Hematopoietic multipotent progenitor cell treated with erythropoietin and hydrocortisone succinate and interleukin-3 and kit ligand, for 15 days (in vitro differentiated cells): ENCODE results near the gene KLHL4.
"Not testable (repeated sequence)": the region's sequence is repeated elsewhere in the genome, so short reads cannot be mapped to it uniquely, and the experiment has no call there.

Source experiments
- DNase-seq: peaks from one replicate; pipeline ENCODE4 v3.0.0-alpha.2; 2015; ENCODE audit warnings: low spot score

The KLHL4 gene, protein sequence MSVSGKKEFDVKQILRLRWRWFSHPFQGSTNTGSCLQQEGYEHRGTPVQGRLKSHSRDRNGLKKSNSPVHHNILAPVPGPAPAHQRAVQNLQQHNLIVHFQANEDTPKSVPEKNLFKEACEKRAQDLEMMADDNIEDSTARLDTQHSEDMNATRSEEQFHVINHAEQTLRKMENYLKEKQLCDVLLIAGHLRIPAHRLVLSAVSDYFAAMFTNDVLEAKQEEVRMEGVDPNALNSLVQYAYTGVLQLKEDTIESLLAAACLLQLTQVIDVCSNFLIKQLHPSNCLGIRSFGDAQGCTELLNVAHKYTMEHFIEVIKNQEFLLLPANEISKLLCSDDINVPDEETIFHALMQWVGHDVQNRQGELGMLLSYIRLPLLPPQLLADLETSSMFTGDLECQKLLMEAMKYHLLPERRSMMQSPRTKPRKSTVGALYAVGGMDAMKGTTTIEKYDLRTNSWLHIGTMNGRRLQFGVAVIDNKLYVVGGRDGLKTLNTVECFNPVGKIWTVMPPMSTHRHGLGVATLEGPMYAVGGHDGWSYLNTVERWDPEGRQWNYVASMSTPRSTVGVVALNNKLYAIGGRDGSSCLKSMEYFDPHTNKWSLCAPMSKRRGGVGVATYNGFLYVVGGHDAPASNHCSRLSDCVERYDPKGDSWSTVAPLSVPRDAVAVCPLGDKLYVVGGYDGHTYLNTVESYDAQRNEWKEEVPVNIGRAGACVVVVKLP

DNA sequence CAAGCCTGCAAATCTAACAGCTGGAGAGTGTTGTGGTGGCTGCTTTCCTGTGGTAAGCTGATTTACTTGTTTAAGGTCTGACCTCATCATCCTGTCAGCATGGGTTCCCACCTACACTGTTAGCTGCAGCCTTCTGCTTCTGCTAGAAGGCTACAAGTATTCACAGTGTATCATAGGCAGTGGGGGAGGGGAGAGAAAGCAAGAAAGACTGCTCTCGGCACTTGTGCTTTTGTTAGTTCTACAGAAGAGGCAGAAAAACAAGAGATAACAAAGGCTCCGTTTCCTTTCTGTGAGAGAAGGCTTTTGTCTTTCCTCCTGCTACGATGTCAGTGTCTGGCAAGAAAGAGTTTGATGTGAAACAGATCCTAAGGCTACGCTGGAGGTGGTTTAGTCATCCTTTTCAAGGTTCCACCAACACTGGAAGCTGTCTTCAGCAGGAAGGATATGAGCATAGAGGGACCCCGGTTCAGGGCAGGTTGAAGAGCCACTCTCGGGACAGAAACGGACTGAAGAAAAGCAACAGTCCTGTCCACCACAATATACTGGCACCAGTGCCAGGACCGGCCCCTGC, at the start of gene KLHL4:
TSS of gene KLHL4 (plus strand) at position 232 of the 571 bp plus-strand sequence. CDS start at position 324, 92 bp downstream.
- DNase-seq, result no peak

DNA sequence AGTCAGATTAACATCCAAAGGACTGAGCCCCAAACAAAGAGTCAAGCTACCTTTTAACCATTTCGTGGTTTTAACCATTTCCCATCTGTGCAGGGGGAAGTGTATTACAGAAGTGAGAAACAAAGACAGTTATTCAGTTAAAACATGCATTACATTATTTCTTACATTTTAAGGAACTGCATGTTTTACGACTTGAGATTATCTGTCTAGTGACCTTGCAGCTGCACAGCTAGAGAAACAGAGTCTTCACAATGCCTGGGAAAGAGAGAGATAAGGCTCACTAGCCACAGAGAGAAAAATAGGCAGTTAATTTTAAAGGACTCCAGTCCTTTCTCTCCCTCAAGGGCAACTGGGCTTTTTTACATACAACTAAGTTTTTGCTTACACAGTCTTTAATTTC, 48.7 kb upstream of the KLHL4 start:
- no peak for DNase-seq

DNA sequence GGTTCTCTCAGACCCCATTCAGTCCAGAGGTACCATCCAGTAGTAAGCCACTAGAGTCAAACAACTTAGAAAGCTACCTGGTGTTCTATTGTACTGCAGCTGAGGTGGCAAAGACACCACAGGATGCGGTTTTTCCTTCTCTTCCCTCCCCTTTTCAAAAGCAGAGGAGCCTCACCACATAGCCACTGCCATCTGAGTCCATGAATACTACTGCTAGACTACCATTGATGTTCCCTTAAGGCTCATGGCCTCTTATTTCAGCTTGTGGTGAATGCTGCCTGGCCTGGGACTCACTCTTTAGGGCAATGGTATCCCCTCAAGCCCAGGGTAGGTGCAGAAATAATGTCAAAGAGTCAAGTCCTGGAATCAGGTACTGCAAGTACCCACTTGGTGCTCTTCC, 41.8 kb upstream of the KLHL4 start:
- no peak for DNase-seq

DNA sequence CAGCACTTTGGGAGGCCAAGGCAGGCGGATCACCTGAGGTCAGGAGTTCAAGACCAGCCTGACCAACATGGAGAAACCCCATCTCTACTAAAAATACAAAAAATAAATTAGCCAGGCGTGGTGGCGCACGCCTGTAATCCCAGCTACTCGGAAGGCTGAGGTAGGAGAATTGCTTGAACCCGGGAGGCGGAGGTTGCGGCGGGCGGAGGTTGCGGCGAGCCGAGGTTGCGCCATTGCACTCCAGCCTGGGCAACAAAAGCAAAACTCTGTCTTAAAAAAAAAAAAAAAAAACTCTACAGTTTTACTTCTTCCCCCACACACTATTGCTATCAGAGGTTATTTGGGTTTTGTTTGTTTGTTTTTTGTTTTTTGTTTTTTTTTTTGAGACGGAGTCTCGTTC, 38.9 kb upstream of the KLHL4 start:
- not testable (repeated sequence) for DNase-seq

DNA sequence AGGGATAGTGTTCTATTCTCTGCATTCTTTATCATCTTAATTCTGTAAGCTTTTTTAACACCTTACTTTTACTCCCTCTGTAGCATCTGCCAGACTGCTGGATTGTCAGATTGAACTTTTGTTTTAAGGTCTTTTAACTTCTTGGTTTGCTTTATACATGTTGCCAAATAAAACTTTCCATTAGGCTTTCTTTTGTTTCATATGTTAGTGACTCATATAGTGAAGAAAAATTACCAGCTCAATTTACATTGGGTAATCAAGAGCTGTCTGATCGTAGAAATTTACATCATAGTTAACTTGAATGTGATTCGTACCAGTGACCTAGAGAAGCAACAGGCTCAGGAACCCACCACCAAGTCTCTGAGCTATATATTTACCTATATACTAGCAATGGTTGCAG, 28.5 kb upstream of the KLHL4 start:
- no peak for DNase-seq

DNA sequence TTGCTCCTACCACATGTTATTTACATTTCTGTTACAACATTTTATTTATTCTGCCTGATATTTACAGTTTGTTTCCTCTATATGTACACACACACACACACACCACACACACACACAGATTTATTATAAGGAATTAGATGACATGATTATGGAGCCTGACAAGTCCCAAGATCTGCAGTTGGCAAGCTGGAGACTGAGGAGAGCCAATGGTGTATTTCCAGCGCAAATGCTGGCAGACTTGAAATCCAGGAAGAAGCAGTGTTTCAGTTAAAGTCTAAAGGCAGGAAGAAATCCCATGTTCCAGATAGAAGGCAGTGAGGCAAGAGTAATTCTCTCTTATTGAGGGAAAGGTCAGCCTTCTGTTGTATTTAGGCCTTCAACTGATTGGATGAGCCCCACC, 1.8 kb upstream of the KLHL4 start:
- DNase-seq, result no peak

DNA sequence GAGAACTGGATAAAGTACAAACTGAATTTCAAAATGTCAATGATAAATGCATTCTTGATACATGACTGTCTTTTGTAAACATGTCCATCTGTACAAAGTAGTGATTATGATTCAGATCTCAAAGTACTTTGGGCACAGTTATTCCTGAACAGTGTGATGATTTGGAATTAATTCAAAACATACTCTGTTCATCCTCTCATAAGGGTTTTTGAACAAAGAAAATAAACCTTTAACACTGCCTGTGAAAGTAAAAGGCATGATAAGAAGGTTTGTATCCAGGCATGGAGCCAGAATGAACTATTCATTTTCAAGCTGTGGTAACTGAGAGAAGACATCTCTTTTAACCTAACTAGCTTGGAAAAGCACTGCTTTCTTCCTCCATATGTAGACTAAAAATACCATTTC, 883 bp upstream of the KLHL4 start:
- no peak for DNase-seq

DNA sequence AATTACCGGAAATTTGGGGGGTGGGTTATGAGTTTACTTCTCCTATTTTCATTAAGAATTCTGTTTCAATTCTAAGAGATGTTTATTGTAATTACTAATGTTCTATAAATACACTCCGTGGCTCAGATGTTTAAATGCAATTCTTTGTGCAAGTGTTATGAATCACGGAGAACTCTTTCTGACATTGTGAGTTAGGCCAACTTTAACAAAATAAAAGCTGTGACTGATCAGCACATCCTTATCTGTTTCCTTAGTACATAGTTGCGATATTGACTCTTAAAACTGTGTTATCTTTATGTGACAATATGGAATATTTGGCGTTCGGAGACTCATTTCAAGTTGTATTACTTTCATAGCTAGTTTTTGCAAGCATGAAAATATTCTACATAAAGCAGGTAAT, 902 bp downstream of the KLHL4 start:
- no peak for DNase-seq

DNA sequence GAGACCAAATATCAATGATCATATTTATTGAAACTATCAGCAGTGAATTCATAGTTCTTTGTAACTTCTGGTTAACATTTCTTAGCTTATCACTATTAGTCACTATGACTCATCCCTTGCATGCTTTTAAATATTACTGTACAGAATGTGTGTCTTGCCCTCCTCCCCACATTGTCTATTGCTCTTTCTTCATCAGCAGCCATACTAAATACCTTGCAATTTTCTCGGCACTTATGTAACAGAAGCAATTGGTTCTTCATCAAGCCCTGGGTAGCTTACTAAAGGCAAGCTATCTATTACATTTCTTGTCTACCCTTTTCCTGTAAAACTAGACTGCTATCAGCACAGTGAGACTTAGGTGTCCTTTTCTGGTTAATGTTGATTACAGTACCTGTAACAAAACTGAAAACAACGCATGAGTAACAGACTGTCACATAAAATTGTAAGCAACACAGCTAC, 8.2 kb downstream of the KLHL4 start:
- DNase-seq, result no peak

DNA sequence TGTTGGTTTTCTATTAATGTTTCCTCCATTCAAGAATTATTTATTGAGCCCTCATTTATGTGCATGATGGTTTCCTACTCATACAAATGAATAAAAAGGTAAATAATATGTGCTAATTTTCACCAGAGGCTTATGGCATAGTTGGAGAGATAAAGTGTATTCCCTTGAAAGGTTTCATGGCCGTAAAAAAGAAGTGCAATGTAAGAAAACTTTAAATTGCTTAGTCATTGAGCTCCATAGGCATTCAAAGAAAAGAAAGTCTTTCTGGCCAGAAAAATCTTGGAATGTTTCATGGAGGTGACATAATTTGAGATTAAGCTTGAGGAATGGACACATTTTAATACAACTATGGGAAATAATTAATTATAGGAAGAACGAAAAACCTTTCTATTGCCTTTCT, 8.7 kb downstream of the KLHL4 start:
- DNase-seq, result no peak

DNA sequence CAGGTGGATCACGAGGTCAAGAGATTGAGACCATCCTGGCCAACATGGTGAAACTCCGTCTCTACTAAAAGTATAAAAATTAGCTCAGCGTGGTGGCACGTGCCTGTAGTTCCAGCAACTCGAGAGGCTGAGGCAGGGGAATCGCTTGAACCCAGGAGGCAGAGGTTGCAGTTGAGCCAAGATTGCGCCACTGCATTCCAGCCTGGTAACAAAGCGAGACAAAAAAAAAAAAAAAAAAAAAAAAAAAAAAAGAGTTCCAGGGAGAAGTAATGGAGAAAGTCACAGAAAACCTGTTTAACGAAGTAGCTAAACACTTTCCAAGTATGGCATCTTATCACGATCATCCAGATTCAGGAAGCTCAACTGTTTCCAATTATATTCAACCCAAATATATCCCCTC, 10.9 kb downstream of the KLHL4 start:
- no peak for DNase-seq

DNA sequence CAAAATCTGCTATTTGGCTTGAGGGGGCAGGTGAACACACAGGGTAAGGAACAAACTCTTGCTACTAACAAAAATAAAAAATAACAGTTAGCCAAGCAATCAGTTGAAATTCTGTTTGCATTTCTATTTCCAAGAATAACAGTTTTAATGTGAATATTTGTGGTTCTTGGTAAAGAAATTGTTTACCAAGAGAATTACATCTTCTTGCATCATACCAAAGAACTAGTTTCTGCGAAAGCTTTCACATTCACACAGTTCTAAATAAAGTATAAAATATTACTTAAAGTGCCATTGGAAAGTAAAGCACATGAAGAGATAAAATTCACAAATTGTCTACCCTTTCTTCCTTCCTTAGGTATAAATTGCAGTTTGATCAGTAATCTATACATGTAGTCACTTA, 54.4 kb downstream of the KLHL4 start:
- DNase-seq, result no peak

DNA sequence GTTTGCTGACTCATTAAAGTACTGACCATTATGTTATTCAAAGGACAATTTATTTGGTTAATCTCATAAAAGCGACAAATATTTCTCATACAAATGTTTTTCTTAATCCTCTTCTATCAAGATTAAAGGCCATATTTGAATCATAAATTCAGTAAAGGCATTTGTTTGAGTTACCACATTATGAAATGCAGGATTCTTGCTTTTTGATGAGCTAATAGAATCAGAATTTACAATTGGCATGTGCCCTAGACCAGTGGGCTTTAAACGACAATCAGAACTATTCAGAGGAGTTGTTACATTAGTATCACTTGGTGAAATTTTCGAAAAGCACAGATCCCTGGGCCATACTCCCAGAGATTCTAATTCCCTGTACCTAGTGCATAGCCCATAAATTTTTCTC, 55.3 kb downstream of the KLHL4 start:
- no peak for DNase-seq

DNA sequence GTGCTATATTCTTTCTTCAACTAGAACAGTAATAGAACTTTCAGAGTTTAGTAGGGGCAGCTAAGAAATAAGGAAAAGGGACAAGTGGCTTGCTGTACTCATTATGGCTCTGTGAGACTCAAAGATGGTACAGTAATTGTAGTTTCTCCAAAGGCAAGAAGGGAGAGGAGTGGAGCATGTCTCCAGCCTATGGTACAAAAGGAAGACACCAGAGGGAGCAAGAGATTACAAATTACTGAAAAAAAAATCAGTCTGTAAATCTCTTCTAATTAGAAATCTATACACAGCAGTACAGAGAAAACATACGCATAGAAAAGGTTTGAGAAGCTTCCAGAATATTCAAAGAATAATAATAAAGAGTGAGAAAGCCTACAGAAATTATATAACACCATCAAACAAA, 61.4 kb downstream of the KLHL4 start:
- no peak for DNase-seq

DNA sequence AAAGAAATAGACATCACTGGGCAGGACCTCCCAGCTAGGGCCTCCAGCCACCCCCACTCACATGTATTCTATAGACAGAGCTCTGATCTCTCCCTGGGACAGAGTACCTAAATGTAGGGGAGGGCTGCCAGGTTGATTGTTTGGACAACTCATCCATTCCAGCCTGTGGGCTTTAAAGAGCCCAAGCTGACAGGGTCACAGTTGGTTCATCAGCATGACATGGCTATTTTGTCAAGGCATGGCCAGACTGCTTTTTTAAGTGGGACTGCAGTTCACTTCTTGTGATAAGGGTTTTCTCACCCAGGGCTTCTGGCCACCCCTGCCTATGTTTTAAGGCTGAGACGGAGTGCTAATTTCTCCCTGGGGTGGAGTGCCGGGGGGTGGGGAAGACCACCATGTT, 63.3 kb downstream of the KLHL4 start:
- DNase-seq, result no peak

DNA sequence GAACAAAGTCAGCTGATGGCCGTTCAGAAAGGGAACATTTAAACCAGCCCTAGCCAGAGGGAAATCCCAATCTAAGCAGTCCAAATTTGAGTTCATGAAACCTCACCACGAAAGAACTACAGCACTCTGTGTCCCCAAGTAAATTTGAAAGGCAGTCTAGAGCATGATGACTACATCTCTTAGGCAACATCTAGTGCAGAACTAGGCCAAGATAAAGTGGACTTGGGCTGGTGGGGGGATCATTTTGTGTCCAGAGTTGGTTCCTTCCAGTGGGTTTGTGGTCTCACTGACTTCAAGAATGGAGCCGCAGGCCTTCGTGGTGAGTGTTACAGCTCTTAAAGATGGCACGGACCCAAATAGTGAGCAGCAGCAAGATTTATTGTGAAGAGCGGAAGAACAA, 64.9 kb downstream of the KLHL4 start:
- no peak for DNase-seq

DNA sequence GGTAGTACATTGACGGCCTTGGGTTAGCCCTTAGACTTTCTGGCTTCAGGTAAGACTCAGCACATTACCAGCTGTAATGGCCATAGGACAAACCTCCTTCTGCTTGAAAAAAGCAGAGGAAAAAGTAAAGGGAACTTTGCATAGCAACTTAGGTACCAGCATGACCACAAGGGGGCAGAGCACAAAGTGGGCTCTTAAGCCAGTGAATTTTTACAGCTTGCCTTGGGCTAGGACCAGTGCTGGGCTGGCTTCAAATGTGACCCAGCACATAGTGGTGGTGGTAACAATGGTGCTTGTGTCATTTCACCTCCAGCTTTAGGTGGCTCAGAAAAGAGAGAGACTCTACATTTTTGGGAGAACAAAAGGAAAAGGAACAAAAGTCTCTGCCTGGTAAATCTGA, 66.1 kb downstream of the KLHL4 start:
- no peak for DNase-seq

DNA sequence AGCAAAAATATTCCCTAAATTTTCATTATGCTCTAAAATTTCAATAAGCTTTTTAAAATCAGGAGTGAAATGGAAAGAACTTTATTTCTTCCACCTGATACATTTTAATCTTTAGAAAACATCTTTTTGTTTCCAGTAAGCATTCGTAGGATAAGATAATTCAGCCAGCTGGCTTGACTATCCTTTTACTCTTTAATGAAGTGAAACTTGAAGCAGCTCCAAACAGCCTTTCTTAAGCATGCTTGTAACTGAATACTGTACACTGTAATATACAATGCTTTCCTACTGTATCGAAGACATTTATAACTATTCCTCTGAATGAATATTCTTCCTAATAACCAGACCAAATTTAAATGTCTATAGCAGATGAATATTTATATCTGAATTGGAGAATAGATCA, 98.8 kb downstream of the KLHL4 start:
- no peak for DNase-seq

DNA sequence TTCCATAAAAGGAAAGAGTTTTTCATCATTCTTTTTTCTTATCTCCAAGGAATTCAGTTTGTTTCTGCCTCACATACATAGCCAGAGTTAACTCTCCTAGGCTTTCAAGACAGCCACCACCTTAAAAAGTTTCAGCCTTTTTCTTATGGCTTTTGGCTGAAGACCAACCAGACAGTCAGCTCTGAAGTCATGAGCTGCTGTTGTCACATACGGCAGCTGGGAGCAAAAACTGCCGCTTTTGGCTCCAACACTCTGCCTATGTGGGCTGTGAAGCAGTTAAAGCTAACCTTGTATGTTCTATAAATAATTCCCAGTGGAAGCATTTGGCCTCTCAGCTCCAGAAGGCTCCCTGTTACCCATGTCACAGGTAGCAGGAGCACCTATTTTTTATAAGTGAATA, 104.1 kb downstream of the KLHL4 start:
- no peak for DNase-seq

DNA sequence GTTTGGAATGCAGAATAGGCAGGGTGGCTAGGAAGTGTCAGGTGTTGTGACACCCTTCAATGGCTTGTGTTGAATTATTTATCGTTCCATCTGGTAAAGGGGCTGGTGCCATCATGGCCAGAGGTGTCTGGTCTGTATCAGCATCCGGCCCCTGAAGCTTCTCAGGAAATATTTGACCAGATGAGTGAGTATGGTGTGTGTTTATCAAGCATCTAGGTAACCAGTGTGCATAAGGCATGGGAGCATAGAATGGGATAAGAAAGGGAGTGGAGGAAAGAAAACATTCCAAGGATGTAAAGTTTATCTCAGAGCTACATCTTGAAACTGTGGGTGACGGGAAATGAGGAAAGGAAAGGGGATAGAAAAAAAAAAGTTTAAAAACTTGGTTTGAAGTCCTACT, 109.4 kb downstream of the KLHL4 start:
- DNase-seq, result no peak

DNA sequence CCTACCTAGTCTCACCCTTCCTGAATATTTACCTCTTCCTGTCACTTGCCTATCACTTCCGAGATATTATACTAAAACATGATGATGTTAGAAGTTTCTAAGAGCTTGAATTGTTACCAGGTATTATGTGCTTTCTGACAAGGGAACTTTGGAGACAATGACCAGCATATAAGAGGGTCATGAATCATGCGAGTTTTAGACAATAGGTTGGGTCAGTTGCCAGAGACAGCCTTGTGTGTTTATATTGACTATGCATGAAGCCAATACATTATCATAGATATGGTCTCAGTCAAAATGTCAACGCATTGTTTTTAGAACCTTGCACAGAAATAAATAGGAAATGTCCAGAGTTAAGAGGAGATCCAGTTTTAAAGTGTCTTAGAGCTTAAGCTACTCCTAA, 116.8 kb downstream of the KLHL4 start:
- no peak for DNase-seq

DNA sequence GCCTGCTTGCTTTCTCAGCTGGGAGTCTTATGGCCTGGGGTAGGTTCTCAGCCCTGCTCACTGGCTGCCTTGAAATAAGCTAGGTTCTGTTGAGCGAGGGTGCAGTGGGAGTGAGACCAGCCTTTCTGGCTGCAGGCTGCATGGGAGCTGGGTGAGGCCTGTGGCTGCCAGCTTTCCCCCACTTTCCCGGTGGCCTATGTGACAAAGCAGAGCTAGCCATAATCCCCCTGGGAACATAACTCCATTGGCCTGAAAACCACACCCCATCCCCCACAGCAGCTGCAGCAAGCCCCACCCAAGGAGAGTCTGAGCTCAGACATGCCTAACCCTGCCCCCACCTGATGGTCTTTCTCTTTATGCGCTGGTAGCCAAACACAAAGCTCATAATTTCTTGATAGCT, 118.9 kb downstream of the KLHL4 start:
- no peak for DNase-seq

DNA sequence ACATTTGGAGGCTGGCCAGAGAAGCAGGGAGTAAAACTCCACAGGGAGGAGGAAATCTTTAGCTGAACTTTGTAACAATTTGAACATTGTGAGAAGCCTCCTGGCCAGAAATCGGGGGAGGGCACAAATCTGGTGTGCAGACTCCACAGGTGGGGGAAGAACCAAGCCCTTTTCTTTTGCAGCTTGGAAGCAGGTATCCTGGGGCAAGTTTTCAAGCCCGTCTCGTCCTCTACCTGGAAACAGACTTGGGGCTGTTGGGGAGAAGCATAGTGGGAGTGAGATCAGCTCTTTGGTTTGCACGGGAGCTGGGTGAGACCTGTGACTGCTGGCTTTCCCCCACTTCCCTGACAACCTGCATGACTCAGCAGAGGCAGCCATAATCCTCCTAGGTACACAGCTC, 123.8 kb downstream of the KLHL4 start:
- DNase-seq, result not testable (repeated sequence)
